ENCODE results near the gene ARHGAP25. TPM values are rescaled to one million over a fixed set of nuclear protein-coding genes. Genes with fewer than 3 reads are reported as not detected.

ARHGAP25 gene
- total RNA-seq, 3 donors from 2014 or later = 3.1 to 8.8 (median 8.2) TPM

GRCh38 chr2:68775272-68775842 lies 40.7 kb downstream of the ARHGAP25 start:
- no peaks in the 10 kb centered on the region for H3K9me3 ChIP-seq
- no peak overlapping the region for H3K4me3 ChIP-seq
- peak; percentile 12 for ATAC-seq
- no peak for TF ChIP-seq CTCF (IDR thresholded peaks at IDR 0.05)
- no peaks in the 10 kb centered on the region for H3K4me1 ChIP-seq (ENCODE audit: low read depth)
- intact Hi-C loops (cut with DNase I, micrococcal nuclease) = no loop called here
- DNase-seq = no peak
- H3K36me3 ChIP-seq (ENCODE audit: low read depth) = no peaks in the 10 kb centered on the region

- ATAC-seq (peak; percentile 19), DNase-seq (no peak)
- H3K36me3 ChIP-seq (ENCODE audit: low read depth) = no peaks in the 10 kb centered on the region
- H3K4me1 ChIP-seq (ENCODE audit: low read depth) = no peaks in the 10 kb centered on the region
- no peaks in the 10 kb centered on the region for H3K9me3 ChIP-seq
- no peak overlapping the region for H3K4me3 ChIP-seq
- intact Hi-C loops (cut with DNase I, micrococcal nuclease) = no loop called here
- TF ChIP-seq CTCF (IDR thresholded peaks at IDR 0.05) = no peak
Measured at GRCh38 chr2:68776124-68776523, 41.5 kb downstream of the ARHGAP25 start.

GRCh38 chr2:68779595-68779994 lies 45.0 kb downstream of the ARHGAP25 start:
- intact Hi-C loops (cut with DNase I, micrococcal nuclease) = no loop called here
- H3K4me3 ChIP-seq = no peak overlapping the region
- ATAC-seq (no peak), DNase-seq (no peak)
- peaks cover 2% of the 10 kb centered on the region for H3K4me1 ChIP-seq (ENCODE audit: low read depth)
- H3K9me3 ChIP-seq = no peaks in the 10 kb centered on the region
- no peak for TF ChIP-seq CTCF (IDR thresholded peaks at IDR 0.05)
- H3K36me3 ChIP-seq (ENCODE audit: low read depth) = no peaks in the 10 kb centered on the region

GRCh38 chr2:68784188-68784587 lies 49.6 kb downstream of the ARHGAP25 start:
- H3K9me3 ChIP-seq = no peaks in the 10 kb centered on the region
- H3K4me3 ChIP-seq = no peak overlapping the region
- intact Hi-C loops (cut with DNase I, micrococcal nuclease) = no loop called here
- no peak for ATAC-seq
- no peaks in the 10 kb centered on the region for H3K36me3 ChIP-seq (ENCODE audit: low read depth)
- H3K4me1 ChIP-seq (ENCODE audit: low read depth) = peaks cover 7% of the 10 kb centered on the region
- DNase-seq = no peak
- no peak for TF ChIP-seq CTCF (IDR thresholded peaks at IDR 0.05)

GRCh38 chr2:68784915-68785314 lies 50.3 kb downstream of the ARHGAP25 start:
- intact Hi-C loops (cut with DNase I, micrococcal nuclease) = no loop called here
- DNase-seq (no peak), ATAC-seq (peak; percentile 80)
- TF ChIP-seq CTCF (IDR thresholded peaks at IDR 0.05) = no peak
- Histone ChIP-seq H3K9me3 (no peaks in the 10 kb centered on the region), H3K4me3 (no peak overlapping the region), H3K4me1 (ENCODE audit: low read depth) (peaks cover 7% of the 10 kb centered on the region), H3K36me3 (ENCODE audit: low read depth) (no peaks in the 10 kb centered on the region)

GRCh38 chr2:68787356-68787755 lies 52.7 kb downstream of the ARHGAP25 start:
- intact Hi-C loops (cut with DNase I, micrococcal nuclease) = no loop called here
- Histone ChIP-seq H3K4me1 (ENCODE audit: low read depth) (peaks cover 7% of the 10 kb centered on the region), H3K36me3 (ENCODE audit: low read depth) (no peaks in the 10 kb centered on the region), H3K9me3 (no peaks in the 10 kb centered on the region), H3K4me3 (no peak overlapping the region)
- ATAC-seq = no peak
- no peak for DNase-seq
- TF ChIP-seq CTCF (IDR thresholded peaks at IDR 0.05) = no peak

All from mucosa of descending colon (tissue), 3 donors.